Omental fat pad (tissue), 4 donors: ENCODE data around the gene THSD1. TPM values are rescaled to one million over a fixed set of nuclear protein-coding genes. Genes with fewer than 3 reads are reported as not detected.

Experiments
- ATAC-seq: fragments of 150-250 bp; one replicate; pipeline ENCODE4 v1.9.1; 2016; ENCODE audit warnings: mild to moderate bottlenecking, moderate library complexity; ENCODE audit not compliant: low FRiP score
- DNase-seq: peaks from one replicate; pipeline ENCODE4 v3.0.0-alpha.2; 2019; ENCODE audit warnings: low spot score
- CTCF ChIP-seq, 3 donors: fragments of 450-650 bp; IDR thresholded peaks; one replicate each; pipeline ENCODE4 v1.5.1; 2016 to 2017; ENCODE audit warnings: antibody characterized with exemption in 3 of 3, mild to moderate bottlenecking in 3 of 3, moderate library complexity in 2 of 3
- total RNA-seq, 4 donors: library from RNA; depleted of rRNA; stranded (reverse); fragments of >200 nt; gene quantifications; one replicate each; pipeline ENCODE4 v1.1.0, GENCODE V29; 2016

The THSD1 gene
- total RNA-seq, 4 donors from 2014 or later: 2.8 to 21.6 (median 4.2) TPM

- no peak for DNase-seq
- no peak for TF ChIP-seq CTCF (IDR thresholded peaks at IDR 0.05)
- no peak for ATAC-seq
Observed at GRCh38 chr13:52394586-52394985, 11.4 kb downstream of the THSD1 start.

- TF ChIP-seq CTCF (IDR thresholded peaks at IDR 0.05): no peak
- ATAC-seq (no peak), DNase-seq (no peak)
Observed at GRCh38 chr13:52393572-52394357, 12.2 kb downstream of the THSD1 start.

GRCh38 chr13:52387721-52388120 is 18.3 kb downstream of the THSD1 start:
- ATAC-seq: no peak
- no peak for TF ChIP-seq CTCF (IDR thresholded peaks at IDR 0.05)
- DNase-seq: no peak

- DNase-seq (no peak), ATAC-seq (no peak)
- TF ChIP-seq CTCF (IDR thresholded peaks at IDR 0.05): no peak
Observed at GRCh38 chr13:52385870-52386269, 20.1 kb downstream of the THSD1 start.

GRCh38 chr13:52383366-52383765 is 22.6 kb downstream of the THSD1 start:
- no peak for TF ChIP-seq CTCF (IDR thresholded peaks at IDR 0.05)
- no peak for ATAC-seq
- no peak for DNase-seq

- ATAC-seq (no peak), DNase-seq (no peak)
- no peak for TF ChIP-seq CTCF (IDR thresholded peaks at IDR 0.05)
Observed at GRCh38 chr13:52378312-52378711, 27.7 kb downstream of the THSD1 start.

GRCh38 chr13:52377898-52378297 is 28.1 kb downstream of the THSD1 start:
- TF ChIP-seq CTCF (IDR thresholded peaks at IDR 0.05): no peak
- DNase-seq (no peak), ATAC-seq (no peak)
